Stimulated activated CD4-positive, alpha-beta T cell treated with anti-CD3 and anti-CD28 coated beads, TNF-alpha, amount 100 ng/mL, for 24 hours (primary cell): ENCODE data around the gene GPR142.

ENCODE experiments used
- DNase-seq, 3 experiments: peaks; one replicate each; pipeline ENCODE4 v3.0.0-alpha.2; 2020; ENCODE audit warnings: low read depth in 3 of 3

The GPR142 gene

DNA sequence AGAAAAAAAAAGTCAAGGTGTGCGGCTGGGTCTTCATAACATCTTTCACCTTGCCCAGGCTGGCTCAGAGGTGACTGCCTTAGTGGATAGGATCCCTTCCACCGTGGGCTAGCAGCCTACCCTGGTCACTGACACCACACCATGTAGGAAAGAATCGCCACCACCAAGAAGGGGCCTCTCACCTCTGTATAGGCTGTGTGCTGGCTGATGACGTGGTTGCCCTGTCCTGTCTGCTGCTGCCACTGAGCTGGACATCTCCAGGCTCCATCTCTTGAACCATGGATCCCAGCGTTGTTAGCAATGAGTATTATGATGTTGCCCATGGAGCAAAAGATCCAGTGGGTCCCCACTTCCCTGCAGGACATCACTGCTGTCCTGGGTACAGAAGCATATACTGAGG, at the start of gene GPR142:
GPR142 (plus strand) TSS at position 301 of the 400 bp plus-strand sequence. CDS start 2,035 bp downstream, outside the sequence.
- DNase-seq: no peak

DNA sequence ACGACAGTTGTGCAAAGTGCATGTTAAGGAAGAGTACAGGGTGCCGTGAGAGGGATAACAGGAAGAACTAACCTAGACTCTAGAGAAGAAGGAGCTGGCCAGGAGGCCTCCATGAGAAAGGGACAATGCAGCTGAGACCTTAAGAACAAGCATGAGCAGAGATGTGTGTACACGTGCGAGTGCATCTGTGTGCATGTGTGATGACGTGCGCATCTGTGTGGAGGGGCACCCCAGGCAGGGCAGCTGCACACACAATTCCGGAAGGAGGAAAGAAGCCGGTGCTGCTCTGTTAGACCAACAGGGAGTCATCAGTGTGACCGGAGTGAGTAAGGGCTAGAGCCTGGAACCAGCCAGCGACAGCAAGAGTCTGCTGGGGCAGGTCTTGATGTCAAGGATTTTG, 48.9 kb upstream of the GPR142 start:
- no peak for DNase-seq

DNA sequence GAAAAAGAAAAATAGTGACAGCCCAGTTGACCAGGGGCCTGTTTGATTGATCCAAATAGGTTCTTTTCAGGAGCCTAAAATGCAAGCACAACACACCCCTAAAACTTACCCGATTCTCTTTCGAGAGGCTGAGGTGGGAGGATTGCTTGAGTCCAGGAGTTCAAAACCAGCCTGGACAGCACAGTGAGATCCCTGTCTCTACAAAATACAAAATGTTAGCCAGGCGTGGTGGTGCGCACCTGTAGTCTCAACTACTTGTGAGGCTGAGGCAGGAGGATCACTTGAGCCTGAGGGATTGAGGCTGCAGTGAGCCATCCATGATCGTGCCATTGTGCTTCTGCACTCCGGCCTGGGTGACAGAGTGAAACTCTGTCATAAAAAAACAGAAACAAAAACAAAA, 42.8 kb upstream of the GPR142 start:
- DNase-seq: no peak

GRCh38 chr17:74325376-74325742, 41.9 kb upstream of the GPR142 start:
- DNase-seq: no peak

GRCh38 chr17:74325743-74326379, 41.4 kb upstream of the GPR142 start, which contains the start of gene KIF19:
KIF19 (plus strand) TSS chr17:74326226; CDS start chr17:74326350, 124 bp downstream.
- DNase-seq: peak; percentile 11 to 57 (median 38)

GRCh38 chr17:74326506-74326905, 40.8 kb upstream of the GPR142 start:
- no peak for DNase-seq

GRCh38 chr17:74328487-74328886, 38.8 kb upstream of the GPR142 start:
- DNase-seq: no peak

DNA sequence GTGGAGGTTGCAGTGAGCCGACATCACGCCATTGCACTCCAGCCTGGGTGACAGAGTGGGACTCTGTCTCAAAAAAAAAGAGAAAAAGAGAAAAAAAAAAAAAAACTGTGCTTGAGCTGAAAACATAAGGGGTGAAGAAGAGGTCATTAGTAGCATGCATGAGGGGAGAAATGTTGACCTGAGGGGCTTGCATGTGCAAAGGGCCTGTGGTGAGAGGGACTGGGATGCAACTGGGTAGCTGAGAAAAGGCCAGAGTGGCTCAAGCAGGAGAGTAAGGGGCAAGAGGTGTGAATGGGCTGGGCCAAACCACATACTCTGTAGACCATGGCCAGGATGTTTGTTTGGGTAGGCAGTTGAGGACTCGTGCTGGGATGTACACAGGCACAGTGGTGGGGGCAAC, 37.9 kb upstream of the GPR142 start:
- DNase-seq: no peak

GRCh38 chr17:74330446-74330845, 36.9 kb upstream of the GPR142 start:
- no peak for DNase-seq

DNA sequence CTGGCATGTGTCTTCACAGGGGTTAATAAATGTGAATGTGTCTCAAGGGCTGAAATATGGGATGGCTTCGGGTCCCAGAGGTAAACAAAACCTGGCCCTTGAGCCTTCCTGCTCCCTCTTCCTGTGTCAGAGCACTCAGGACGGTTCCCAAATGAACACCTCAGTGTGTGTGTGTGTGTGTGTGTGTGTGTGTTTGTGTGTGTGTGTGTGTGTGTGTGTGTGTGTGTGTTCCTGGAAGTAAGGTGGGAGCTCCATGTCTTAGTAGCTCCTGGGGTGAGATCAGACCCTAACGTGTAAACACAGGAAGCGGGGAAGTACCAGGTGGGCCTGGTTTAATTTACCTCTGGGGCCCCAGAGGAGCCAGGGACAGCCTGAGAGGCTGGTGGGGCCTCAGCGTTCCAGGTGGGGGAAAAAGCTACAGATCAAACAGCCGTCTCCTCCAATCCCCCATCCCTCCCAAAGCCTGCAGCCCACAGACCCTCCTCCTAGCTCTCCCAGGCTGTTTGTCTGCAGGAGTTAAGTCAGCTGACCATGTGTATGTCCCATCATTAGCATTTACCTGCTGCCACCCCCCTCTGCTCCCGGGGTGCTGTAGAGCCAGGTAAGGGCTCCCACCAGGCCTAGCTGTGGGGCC, 35.2 kb upstream of the GPR142 start:
- no peak for DNase-seq

- DNase-seq: no peak
These were observed 34.5 kb upstream of the GPR142 start for GRCh38 chr17:74332763-74333283.

DNA sequence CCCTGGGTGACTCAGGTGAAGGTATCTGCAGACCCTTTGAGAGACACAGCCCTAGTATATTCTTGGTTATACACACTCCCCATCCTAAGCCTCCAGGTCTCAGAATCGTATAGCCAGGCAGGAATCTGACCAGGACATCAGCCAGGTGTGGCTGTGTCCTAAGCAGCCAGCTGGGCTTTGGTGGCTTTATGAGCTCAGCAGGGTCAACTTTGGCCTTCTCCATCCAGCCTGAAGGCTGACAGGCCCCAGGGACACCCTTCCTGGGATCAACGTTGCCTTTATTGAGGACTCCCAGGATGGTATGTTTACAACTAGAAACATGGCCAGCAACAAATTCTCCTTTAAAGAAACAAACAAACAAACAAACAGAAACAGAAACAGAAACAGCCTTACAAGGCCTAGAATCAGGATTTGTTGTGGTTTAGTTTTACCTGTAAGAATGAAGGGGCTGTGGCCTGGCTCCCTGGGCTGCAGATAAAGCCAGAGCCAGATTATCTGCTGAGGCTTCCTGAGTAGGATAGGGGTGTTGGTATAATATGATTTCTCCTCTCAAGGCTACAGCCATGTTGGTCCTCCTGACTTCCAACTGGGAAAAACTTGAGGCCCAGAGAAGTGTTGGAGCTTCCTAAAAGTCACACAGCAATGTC, 32.8 kb upstream of the GPR142 start:
- DNase-seq: no peak

DNA sequence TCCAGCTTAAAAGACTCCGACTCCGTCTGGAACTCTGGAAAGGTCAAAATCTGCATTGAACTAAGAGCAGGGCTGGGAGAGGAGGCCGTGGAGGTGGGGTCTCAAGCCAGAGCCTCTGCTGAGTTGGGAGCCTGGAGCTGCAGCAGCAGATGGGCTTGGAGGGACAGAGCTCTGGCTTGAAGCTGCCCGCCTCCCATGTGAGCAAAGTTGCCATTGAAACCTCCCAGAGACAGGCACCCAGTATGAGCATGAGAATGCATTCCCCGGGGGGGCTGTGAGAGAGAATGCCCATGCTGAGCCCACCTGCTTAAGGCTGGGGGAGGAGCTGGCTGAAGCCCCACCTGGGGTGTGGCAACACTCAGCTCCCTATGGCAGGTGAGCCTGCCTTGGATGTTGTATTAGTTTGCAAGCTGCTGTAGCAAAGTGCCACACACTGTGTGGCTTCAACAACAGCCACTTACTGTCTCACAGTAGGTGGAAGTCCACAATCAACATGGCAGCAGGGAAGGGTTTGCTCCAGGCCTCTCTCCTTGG, 31.7 kb upstream of the GPR142 start:
- DNase-seq: no peak

- DNase-seq: no peak
These were observed 31.0 kb upstream of the GPR142 start for GRCh38 chr17:74336307-74336706.

- no peak for DNase-seq
These were observed 29.3 kb upstream of the GPR142 start for GRCh38 chr17:74337834-74338500.

DNA sequence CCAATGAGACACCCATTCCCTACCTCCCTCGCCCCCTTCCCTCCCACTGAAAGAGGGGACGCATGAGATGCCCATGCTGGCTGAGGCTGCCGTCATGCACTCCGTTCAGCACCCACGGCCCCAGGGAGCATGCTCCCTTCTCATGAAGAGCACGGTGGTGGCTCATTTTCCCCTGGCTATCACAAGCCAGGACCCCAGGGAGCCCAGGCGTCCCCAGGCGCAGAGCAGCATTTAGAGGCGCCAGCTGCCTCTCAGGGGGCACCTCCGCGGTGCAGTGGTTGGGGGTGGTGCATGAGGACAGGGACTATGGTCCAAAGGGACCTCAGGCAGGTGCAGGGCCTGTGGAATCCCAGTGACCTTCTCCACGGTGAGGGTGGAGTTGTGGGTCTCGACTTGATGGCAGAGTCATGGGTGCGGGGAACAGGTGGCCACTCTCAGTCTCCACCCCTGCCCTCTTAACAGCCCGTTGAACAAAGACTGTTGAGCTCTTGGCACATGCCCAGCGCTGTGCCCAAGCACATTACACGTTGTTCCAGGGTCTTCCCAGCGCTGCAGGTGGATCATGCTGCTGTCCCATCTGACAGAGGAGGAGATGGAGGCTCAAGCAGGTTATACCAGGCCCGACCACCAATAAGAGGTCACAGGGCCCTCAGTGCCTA, 27.6 kb upstream of the GPR142 start:
- DNase-seq: no peak

GRCh38 chr17:74340470-74341023, 26.8 kb upstream of the GPR142 start:
- DNase-seq: no peak

- DNase-seq: no peak
These were observed 25.1 kb upstream of the GPR142 start for GRCh38 chr17:74342224-74342623.

GRCh38 chr17:74343121-74343520, 24.2 kb upstream of the GPR142 start:
- no peak for DNase-seq

- DNase-seq: no peak
These were observed 23.6 kb upstream of the GPR142 start for GRCh38 chr17:74343526-74344284.
